HG02623 (cell line): ENCODE results near the gene CEL.
"Not testable (repeated sequence)": the region's sequence is repeated elsewhere in the genome, so short reads cannot be mapped to it uniquely, and the experiment has no call there.

Source experiments
- ATAC-seq: cut with Tn5 transposase; IDR thresholded peaks from one replicate; pipeline ENCODE4 v1.9.1; 2021; ENCODE audit warnings: moderate library complexity; ENCODE audit not compliant: unreplicated experiment

Gene CEL

DNA sequence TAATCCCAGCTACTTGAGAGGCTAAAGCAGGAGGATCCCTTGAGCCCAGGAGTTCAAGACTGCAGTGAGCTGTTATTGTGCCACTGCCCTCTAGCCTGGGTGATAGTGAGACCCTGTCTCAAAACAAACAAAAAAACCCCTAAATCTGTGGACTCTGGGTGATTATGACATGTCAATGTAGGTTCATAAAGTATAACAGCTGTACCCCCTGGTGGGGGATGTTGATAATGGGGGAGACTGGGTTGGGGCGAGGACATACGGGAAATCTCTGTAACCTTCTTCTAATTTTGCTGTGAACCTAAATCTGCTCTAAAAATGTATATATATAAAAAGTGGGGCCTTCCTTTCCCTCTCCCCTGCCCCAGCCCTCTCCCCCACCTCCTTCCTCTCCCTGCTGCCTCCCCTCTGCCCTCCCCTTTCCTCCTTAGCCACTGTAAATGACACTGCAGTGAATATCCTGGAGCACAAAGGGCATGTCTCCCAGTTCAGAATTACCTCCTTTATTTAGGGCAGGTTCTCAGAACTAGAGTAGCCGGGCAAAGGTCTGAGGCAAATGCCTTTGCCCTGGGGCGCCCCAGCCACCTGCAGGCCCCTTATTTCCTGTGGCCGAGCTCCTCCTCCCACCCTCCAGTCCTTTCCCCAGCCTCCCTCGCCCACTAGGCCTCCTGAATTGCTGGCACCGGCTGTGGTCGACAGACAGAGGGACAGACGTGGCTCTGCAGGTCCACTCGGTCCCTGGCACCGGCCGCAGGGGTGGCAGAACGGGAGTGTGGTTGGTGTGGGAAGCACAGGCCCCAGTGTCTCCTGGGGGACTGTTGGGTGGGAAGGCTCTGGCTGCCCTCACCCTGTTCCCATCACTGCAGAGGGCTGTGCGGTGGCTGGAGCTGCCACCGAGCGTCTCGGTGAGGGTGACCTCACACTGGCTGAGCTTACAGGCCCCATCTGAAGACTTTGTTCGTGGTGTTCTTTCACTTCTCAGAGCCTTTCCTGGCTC lies 19.3 kb downstream of the CEL start:
- not testable (repeated sequence) for ATAC-seq

DNA sequence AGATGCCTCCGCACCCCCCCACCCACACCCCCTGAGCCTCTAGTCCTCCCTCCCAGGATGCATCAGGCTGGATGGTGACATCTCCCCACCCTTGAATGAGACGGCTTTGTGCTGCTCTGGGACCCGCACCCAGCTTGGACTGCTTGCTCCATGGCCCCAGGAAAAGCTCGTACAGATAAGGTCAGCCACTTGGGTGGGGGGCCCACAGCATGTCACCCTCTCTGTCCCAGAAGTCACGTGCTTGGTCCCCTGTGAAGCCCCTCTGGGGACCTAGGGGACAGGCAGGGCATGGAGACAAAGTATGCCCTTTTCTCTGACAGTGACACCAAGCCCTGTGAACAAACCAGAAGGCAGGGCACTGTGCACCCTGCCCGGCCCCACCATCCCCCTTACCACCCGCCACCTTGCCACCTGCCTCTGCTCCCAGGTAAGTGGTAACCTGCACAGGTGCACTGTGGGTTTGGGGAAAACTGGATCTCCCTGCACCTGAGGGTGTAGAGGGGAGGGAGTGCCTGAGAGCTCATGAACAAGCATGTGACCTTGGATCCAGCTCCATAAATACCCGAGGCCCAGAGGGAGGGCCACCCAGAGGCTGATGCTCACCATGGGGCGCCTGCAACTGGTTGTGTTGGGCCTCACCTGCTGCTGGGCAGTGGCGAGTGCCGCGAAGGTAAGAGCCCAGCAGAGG lies 20.3 kb downstream of the CEL start:
- not testable (repeated sequence) for ATAC-seq

DNA sequence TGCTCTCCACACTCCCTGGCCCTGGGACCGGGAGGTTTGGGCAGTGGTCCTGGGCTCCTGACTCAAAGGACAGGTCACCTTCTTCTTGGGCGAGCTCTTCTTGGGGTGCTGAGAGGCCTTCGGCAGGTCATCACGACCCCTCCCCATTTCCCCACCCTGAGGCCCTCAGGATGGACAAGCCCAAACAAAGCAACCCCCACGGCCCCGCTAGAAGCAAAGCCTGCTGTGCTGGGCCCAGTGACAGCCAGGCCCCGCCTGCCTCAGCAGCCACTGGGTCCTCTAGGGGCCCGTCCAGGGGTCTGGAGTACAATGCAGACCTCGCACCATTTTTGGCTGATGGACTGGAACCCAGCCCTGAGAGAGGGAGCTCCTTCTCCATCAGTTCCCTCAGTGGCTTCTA lies 21.9 kb downstream of the CEL start:
- not testable (repeated sequence) for ATAC-seq

DNA sequence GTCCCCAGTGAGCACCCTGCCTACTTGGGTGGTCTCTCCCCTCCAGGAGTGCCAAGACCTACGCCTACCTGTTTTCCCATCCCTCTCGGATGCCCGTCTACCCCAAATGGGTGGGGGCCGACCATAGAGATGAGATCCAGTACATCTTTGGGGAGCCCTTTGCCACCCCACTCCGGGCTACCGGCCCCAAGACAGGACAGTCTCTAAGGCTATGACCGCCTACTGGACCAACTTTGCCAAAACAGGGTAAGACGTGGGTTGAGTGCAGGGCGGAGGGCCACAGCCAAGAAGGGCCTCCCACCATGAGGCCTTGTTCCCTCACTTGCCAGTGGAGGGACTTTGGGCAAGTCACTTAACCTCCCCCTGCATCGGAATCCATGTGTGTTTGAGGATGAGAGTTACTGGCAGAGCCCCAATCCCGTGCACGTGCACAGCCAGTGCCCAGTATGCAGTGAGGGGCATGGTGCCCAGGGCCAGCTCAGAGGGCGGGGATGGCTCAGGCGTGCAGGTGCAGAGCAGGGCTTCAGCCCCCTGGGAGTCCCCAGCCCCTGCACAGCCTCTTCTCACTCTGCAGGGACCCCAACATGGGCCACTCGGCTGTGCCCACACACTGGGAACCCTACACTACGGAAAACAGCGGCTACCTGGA lies 24.6 kb downstream of the CEL start:
- ATAC-seq = not testable (repeated sequence)

DNA sequence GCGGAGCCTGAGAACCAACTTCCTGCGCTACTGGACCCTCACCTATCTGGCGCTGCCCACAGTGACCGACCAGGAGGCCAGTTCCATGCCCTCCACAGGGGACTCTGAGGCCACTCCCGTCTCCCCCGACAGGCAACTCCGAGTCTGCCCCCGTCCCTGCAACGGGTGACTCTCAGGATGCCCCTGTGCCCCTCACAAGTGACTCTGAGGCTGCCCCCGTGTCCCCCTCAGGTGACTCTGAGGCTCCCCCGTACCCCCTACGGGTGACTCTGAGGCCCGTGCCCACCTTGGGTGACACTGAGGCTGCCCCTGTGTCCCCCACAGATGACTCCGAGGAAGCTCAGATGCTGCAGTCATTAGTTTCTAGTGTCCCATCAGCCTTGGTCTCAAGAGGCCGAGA lies 25.1 kb downstream of the CEL start:
- ATAC-seq = no peak

DNA sequence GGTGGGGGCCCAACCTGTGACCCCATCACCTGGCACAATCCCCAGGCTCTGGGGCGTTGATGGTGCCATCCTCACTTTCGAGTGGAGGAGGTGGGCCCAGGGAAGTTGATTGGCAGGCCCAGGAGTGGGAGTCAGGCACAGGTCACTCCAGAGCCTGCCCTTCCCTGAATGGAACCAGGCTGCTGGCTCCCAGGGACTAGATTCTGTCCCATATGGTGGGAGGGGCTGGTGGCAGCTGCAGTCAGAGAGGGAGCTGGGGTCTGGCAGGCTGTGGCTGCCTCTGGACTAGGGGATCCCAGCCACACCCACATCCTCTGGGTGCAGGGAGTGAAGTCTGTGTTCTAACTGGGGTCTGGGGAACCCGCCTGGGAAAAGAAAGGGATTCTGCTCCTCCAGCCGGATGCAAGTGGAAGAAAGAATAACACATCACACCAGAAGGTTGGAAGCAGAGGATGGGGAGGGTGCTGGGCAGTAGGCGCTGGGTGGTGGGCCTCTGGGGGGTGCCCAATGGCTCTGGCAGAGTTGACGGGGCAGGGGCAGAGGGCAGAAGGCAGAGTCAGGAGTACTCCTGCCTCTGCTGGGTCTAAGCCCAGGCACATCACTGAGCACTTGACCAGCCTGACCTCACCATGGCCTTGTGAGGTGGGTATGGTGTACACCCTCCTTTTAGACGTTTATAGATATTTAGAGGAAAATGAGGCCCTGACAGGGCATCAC lies 25.8 kb downstream of the CEL start:
- no peak for ATAC-seq

DNA sequence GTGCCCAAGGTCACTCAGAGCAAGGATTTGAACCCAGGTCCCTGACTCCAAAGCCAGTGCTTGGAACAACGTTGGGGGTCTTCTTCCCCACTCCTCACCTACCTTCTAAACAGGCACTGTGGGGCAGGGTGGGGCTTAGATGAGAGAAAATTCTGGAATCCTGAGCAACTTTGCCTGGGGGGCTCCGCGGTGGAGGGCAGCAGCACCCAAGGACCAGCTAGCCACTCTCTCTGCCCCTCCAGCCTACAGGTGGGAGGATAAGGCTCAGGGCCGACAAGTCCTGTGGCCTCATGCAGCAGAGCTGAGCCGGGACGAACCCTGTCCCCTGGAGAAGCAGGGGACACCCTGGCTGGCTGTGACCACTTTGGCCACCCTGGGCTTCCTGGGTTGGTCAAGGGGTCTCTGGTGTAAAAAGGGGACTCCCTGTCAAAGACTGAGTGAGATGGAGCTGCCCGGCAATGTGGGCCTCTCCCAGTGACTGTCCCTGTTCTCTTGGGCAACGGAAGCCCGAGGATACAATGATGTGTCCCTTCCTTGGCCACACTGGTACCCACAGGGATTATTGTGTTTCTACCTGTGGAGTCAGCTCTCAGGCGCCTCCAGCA lies 26.5 kb downstream of the CEL start:
- no peak for ATAC-seq

DNA sequence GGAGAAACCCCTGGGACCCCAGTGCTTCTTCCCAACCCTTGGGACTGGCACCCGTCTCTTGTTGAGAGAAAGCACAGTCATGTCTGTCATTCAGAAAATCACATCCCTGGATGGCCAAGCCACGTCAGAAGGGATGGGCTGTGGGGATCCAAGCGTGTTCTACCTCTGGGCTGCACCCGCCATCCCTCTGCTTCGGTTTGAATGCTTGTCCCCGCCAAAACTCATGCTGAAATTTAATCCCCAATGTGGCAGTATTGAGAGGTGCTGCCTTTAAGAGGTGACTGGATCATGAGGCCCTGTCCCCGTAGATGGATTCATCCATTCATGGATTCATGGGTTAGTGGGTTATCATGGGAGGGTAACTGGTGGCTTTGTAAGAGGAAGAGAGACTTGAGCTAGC lies 27.0 kb downstream of the CEL start:
- ATAC-seq = no peak

DNA sequence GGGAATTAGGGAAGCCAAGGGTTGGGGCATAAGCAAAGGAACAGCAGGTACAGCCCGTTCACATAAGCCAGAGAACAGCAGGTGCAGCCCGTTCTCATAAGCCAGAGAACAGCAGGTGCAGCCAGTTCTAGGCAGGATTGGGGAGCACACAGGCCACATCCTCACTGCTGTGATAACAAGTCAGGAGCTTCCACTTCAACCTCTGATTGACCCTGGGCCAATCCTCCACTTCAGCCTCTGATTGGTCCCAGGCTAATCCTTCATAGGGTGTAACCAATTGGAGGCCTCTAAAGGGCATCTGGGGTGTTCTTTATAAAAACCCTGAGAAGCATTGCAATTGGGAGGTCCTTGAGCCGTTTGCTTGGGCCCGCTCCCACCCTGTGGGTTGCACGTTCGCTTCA lies 27.5 kb downstream of the CEL start:
- no peak for ATAC-seq

DNA sequence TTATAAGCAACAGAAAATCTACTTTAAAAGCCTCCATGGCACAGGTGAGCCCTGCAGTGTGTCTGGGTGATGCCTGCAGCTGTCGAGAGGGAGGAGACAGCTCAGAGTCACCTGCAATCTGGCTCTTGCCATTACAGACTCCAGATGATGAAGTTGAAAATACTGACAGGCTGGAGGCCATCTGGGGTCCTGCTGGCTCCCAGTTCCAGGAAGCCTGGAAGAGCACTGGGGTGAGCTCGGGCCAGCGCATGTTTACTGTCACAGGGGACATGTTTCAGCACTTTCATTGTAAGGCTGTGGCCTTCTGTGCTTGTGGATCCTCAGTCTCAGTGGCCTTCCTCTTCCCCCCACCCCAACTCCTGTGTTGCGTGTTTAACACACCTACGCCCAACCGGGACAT lies 28.4 kb downstream of the CEL start:
- ATAC-seq = no peak

DNA sequence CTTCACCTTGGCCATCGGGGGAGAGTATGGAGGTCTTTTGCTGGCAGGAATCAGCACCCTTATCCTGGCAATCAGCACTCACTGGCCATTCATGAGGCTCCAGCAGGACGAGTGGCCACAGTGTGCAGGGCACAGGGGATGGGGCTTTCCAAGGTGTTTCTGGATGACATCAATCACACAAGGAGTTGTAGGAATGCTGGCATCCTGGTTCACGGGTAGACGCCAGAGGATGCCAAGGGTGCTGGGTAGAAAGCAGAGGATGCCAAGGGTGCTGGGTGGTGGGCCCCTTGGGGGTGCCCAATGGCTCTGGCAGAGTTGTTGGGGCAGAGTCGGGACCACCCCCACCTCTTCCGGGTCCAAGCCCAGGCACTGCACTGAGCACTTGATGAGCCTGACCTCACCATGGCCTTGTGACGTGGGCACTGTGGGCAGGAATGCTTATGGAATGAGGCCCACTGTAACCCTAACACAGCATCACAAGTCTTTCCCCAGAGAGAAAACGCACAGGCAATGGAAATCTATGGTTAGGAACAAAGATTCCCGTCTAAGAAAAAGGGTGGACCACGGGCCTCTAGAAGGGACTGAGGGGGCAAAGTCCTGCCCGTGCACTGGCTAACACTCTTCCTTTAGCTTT lies 29.1 kb downstream of the CEL start:
- no peak for ATAC-seq

DNA sequence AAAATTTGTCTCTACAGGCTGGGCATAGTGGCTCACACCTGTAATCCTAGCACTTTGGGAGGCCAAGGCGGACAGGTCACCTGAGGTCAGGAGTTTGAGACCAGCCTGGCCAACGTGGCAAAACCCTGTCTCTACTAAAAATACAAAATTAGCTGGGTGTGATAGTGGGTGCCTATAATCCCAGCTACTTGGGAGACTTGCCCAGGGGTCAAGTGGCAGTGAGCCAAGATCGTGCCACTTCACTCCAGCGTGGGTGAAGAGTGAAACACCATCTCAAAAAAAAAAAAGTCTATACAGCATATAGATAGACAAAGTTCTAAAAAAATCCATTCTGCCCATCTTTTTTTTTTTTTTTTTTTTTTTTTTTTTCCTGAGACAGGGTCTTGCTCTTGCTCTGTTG lies 32.6 kb downstream of the CEL start:
- ATAC-seq = not testable (repeated sequence)

DNA sequence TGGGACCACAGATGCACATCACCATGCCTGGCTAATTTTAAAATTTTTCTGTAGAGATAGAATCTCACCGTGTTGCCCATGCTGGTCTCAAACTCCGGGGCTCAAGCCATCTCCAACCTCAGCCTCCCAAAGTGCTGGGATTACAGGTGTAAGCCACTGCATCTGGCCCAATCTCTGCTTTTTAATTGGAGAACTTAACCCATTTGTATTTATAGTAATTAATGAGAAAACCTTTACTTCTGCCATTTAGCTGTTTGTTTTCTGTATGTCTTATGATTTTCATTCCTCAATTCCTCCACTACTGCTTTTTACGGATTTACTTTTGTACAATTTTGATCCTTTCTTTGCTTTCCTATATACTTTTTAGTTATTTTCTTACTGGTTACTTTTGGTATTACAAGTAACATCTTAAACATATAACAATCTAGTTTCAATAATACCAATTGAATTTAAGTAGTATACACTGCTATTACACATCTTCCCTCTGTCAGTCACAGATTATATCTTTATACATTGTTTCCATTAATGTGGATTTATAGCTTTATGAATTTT lies 33.1 kb downstream of the CEL start:
- ATAC-seq = no peak

DNA sequence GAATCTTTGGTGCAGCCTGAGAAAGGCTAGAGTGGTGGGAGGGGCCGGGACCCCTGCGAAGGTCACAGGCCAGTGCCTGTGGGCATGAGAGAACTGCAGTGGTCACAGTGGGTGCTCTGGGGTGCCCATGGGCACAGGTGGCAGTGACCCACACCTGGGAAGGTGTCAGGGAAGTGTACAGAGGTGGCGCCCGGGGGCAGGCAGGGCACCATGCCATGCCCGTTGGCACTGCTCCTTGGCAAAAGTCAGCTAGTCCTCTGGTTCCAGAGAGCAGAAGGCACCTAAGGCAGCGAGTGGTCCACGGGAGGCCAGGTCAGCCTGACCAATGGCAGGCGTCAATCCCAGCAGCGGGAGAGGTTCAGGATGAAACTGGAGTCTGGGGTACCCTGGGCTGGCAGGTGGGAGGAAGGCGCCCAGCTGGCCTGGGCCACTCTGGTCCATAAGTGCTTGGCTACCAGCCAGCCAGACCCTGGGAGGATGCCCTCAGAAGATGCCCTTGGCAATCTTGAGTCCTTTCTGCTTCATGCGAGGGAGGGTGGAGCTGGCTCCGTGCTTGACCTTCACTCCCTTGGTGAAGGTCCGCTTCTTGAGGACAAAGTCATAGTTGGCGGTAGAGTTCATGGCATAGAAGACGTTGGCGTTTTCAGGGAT lies 36.4 kb downstream of the CEL start:
- ATAC-seq = no peak

DNA sequence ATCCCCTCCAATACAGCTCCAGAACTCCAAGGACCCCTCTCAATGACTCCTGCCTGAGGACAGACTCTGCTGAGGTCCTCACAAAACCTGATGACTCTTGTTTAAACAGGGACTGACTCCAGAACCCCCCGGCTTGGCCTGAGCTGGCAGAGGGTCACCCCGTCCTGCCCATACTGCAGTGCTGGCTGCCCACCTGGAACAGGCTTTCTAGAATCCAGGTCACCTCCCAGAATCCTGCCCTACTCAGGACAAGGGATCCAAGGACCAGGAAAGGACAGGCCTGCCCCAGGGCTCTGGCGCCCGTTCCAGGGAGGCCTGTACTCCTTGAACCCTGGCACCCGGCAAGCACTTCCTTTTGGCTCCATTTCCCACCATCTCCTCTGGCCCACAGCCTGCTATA lies 37.1 kb downstream of the CEL start:
- no peak for ATAC-seq

DNA sequence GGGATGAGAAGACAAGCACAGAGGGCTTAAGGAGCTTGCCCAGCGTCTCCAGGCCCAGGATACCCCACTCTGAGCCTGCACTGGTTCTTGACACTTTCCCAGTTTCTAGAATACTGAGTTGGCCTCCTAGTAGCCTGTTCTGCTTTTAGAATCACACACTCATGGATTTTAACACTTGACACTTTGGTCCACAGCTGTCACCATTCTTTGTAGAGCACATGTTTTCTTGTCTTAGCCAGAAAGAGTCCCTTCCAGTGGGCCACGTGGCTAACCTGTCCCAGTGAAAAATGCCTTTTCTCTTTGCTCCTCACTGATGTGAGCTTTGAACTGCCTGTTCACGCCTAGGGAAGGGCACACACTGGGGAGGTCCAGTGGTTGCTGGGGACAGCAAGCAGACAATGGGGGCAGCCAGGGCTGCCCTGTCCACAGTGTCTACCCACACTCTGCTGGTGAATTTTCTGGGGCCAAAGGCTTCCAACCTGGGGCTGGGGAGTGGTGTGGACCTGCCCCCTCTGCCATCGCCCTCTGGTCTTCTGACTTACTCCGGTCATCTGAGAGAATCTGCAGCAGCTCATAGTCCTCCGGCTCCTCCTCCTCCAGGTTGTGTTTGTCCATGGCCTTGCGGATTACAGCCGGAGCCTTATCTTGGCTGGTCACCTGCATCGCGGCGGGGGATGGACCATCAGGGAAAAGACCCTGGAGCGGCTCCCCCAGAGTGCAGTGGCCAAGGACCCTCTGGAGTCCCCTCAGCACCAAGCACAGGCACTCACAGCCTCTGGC lies 38.1 kb downstream of the CEL start:
- ATAC-seq = no peak

DNA sequence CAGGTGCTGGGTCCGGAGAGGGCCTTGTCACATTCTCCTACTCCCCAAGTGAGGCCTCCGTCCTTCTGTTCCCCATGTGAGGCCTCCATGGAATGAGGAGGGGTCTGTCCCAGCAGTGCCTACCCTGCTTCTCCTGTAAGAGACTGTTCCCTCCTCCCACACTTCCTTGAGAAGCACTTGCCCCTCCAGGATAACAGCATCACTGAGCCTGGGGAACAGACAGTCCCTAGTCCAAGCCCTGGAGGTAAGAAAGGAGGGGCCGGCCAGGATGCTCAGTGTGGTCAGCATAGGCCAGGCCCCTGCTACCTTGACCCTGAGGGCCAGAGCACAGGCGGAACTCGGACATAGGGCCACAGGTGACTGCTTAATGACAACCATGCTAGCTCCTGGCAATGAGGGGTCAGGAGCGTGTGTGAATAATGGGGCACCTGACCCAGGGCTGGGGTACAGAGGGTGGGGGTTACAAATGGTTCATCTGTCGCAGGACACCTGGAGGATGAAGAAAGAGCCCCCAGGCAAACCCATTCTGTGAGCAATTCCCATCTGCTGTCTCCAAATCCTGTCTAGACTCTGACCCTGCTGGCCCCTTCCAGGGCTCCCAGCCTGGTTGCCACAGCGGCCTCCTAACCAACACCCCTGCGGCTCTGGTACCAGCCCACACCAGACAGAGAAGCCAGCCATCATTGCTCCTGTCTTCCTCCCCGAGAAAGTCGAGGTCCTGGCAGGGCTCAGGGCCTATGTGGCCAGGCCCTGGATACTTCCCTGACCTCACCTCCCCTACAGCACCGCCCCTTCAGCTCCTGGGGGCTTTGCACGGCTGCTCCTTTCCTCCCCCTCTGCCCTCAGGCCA lies 39.0 kb downstream of the CEL start:
- ATAC-seq = no peak
